ENCODE measurements around the gene CCDC83. TPM values are rescaled to one million over a fixed set of nuclear protein-coding genes. Genes with fewer than 3 reads are reported as not detected.
"Not testable (repeated sequence)": the region's sequence is repeated elsewhere in the genome, so short reads cannot be mapped to it uniquely, and the experiment has no call there.

The CCDC83 gene
- total RNA-seq, 1 donor = not detected

DNA sequence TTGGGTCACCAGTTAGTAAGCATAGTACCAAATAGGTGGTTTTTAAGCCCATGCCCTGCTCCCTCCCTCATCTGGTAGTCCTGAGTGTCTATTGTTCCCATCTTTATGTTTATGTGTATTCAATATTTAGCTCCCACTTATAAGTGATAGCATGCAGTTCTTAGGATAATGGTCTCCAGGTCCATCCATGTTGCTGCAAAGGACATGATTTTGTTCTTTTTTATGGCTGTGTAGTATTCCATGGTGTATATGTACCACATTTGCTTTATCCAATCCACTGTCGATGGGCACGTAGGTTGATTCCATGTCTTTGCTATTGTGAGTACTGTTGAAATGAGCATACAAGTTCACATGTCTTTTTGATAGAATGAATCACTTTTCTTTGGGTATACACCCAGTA is 26.0 kb upstream of the CCDC83 start:
- TF ChIP-seq, protein P1, sequence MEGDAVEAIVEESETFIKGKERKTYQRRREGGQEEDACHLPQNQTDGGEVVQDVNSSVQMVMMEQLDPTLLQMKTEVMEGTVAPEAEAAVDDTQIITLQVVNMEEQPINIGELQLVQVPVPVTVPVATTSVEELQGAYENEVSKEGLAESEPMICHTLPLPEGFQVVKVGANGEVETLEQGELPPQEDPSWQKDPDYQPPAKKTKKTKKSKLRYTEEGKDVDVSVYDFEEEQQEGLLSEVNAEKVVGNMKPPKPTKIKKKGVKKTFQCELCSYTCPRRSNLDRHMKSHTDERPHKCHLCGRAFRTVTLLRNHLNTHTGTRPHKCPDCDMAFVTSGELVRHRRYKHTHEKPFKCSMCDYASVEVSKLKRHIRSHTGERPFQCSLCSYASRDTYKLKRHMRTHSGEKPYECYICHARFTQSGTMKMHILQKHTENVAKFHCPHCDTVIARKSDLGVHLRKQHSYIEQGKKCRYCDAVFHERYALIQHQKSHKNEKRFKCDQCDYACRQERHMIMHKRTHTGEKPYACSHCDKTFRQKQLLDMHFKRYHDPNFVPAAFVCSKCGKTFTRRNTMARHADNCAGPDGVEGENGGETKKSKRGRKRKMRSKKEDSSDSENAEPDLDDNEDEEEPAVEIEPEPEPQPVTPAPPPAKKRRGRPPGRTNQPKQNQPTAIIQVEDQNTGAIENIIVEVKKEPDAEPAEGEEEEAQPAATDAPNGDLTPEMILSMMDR (IDR thresholded peaks at IDR 0.05; ENCODE audit: insufficient read depth, low read depth, low read length) = no peak
- no peak overlapping the region for H3K4me3 ChIP-seq (ENCODE audit: low read depth, low read length)
- DNase-seq (ENCODE audit: low read depth) = no peak

DNA sequence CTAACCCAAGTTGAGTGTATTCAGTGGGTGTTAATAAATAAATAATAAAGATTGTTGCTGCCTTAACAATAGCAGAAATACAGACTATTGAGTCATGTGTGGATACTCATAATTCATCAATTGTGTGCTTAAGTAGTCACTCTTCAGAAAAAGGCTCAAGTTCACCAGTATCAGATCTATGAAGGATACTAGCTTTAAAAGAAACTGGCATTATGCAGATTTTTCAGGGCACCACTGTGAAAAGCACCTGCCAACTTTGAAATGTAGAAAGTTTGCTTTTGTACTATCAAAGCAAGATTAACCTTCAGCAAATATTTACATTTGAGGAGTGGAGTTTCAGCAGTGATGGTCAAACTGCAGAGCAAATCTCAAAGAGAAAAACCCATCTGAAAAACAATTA is 24.1 kb upstream of the CCDC83 start:
- no peak for DNase-seq (ENCODE audit: low read depth)
- TF ChIP-seq, protein P1 (IDR thresholded peaks at IDR 0.05; ENCODE audit: insufficient read depth, low read depth, low read length) = no peak
- no peak overlapping the region for H3K4me3 ChIP-seq (ENCODE audit: low read depth, low read length)

DNA sequence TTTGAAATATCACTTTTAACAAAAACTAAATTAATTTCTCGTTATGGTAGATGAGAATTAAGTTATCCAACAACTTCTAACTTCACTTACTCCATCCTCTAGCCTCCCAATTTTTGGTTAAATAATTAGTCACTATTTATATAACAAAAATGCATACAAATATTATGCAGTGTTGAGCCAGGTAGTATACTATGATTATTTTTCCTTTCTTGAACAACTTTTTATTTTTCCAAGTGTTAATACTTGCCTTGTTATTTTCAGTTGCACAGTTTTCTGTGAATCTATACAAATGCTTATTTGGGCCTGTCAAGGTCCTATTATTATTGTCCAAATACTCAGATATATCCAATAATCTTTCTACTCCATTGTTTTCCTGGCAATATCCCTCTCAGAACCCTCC is 19.9 kb upstream of the CCDC83 start:
- no peak overlapping the region for H3K4me3 ChIP-seq (ENCODE audit: low read depth, low read length)
- no peak for DNase-seq (ENCODE audit: low read depth)
- TF ChIP-seq, protein P1 (IDR thresholded peaks at IDR 0.05; ENCODE audit: insufficient read depth, low read depth, low read length) = no peak

DNA sequence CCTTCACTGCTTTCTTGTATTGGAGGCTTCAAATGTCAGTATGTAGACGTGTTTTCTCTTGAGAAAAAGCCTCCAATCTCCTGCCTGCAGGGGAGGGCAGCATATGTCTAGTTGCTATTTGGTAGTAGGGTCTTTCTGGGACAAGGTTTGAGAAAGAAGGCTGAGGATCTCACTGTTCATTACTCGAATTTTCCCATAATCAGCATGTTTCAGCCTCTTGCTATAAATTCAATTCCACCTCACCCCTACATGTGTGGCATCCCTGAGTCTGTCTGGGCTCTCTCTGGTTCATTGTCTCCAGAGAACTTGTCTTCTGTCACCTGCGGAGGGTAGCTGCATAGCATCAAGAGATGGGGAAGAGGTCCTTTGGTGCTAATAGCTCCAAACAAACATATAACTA is 19.5 kb upstream of the CCDC83 start:
- no peak overlapping the region for H3K4me3 ChIP-seq (ENCODE audit: low read depth, low read length)
- TF ChIP-seq, protein P1 (IDR thresholded peaks at IDR 0.05; ENCODE audit: insufficient read depth, low read depth, low read length) = no peak
- no peak for DNase-seq (ENCODE audit: low read depth)

DNA sequence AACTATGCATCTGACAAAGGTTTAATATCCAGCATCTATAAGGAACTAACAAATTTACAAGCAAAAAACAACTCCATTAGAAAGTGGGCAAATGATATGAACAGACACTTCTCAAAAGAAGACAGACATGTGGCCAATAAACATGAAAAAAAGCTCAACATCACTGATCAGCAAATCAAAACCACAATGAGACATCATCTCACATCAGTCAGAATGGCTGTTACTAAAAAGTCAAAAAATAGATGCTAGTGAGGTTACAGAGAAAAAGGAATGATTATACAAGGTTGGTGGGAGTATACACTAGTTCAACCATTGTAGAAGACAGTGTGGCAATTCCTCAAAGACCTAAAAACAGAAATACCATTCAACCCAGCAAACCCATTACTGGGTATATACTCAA is 14.3 kb upstream of the CCDC83 start:
- not testable (repeated sequence) for DNase-seq (ENCODE audit: low read depth); H3K4me3 ChIP-seq (ENCODE audit: low read depth, low read length)

DNA sequence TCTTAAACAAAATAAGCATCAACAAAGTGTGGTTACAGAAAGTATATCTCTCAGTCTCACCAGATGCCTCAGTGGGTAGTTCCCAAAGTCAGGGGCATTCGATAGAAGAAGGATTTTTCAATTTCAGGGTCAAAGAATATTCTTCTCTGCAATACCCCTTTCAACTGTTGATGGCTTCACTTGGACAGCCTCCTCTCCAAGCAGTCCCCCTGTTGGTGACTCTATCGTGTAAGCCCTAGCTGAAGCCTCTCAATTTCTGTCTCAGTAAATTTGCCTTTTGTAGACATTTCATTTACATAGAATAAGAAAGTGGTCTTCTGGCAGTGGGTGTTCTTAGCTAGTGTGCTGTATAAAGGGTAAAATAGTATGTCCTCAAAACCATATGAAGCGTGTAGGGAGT is 11.3 kb upstream of the CCDC83 start:
- TF ChIP-seq, protein P1 (IDR thresholded peaks at IDR 0.05; ENCODE audit: insufficient read depth, low read depth, low read length) = no peak
- H3K4me3 ChIP-seq (ENCODE audit: low read depth, low read length) = no peak overlapping the region
- no peak for DNase-seq (ENCODE audit: low read depth)

DNA sequence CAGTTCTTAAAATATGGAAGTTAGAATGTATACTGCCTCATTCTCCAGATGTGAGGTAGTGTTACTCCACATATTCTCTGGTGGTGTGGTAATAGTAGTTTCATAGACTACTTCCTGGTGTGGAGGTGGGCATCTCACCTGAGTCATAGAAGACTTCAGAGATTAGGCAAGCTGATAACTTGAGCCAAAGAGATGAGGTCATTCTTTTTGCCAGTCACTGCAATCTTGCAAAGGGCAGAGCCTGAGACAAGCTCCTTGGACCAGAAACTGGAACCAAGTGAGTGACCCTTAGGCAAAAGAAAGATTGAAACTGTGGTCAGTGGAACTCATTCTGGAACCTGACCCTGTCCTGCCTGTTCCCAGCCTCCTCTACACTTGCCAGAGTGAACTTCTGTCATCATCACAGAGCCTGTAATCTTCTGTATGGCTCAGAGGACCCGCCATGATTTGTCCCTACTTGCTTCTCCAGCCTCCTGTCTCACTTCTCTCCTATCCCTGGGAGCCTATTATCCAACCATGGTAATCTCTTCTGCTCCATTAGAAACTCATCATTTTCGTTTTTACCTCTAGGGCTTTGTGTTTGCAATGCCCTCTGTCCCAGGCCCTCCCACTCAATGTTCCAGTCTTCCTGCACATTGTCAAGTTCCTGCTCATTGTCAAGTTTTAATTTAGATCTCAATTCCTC is 10.6 kb upstream of the CCDC83 start:
- TF ChIP-seq, protein P1 (IDR thresholded peaks at IDR 0.05; ENCODE audit: insufficient read depth, low read depth, low read length) = no peak
- DNase-seq (ENCODE audit: low read depth) = no peak
- no peak overlapping the region for H3K4me3 ChIP-seq (ENCODE audit: low read depth, low read length)
